GM12878 (cell line): ENCODE results near the gene CENPA. TPM values are rescaled to one million over a fixed set of nuclear protein-coding genes. Genes with fewer than 3 reads are reported as not detected.

Experiments
- ATAC-seq: fragments of 200-7000 bp; cut with Tn5 transposase; 3 replicates; pipeline ENCODE4 v1.9.1; 2020; ENCODE audit warnings: mild to moderate bottlenecking, moderate library complexity
- BruUV-seq: library from RNA; stranded (reverse); fragments of 400-500 nt; replicated peaks from 2 replicates; lab custom pipeline; 2021; lab: Mats Ljungman, UMichigan
- CTCF ChIA-PET: fragments of 300-600 bp; sonication (Branson Sonifier 250); formaldehyde crosslinking; extraction: SDS; loops from one replicate; lab custom pipeline; 2021; ENCODE audit warnings: inconsistent platforms; lab: Yijun Ruan, JAX
- POLR2A ChIA-PET: fragments of 350-600 bp; formaldehyde crosslinking; extraction: SDS; loops from one replicate; lab custom pipeline; 2021; ENCODE audit warnings: inconsistent platforms; lab: Charles Lee
- RAD21 ChIA-PET: fragments of 300-600 bp; sonication (Branson Sonifier 250); formaldehyde crosslinking; loops from one replicate; lab custom pipeline; 2023; ENCODE audit warnings: antibody characterized with exemption; ENCODE audit not compliant: unreplicated experiment; lab: Charles Lee
- SMC1A ChIA-PET: fragments of 300-600 bp; sonication (Branson Sonifier 250); formaldehyde crosslinking; loops from one replicate; lab custom pipeline; 2023; ENCODE audit not compliant: unreplicated experiment, uncharacterized antibody; lab: Charles Lee
- DNase-seq: peaks from one replicate; pipeline ENCODE4 v3.0.0-alpha.2; 2011; ENCODE audit warnings: low read depth, low spot score
- FAIRE-seq: peaks from 3 replicates; lab custom pipeline; 2011; peaks lifted over from hg19 to GRCh38; lab: Jason Lieb, UNC
- H2AFZ ChIP-seq: 2 replicates; pipeline ENCODE4 v1.6.0; 2011; ENCODE audit warnings: low read depth, low read length, control low read depth; ENCODE audit not compliant: control insufficient read depth
- H3K27ac ChIP-seq: 2 replicates; pipeline ENCODE4 v1.5.1; 2011; ENCODE audit warnings: control low read depth; ENCODE audit not compliant: control insufficient read depth, insufficient read depth
- H3K27me3 ChIP-seq, 2 experiments: replicated peaks in 1 of 2; 2 replicates each; pipeline versions ENCODE4 v1.6.0 to v1.6.1; 2011; ENCODE audit warnings: low read length in 1 of 2; ENCODE audit not compliant: control insufficient read depth in 2 of 2, insufficient read depth in 2 of 2
- H3K36me3 ChIP-seq, 2 experiments: 2 replicates each; pipeline ENCODE4 v1.5.1; 2011; ENCODE audit warnings: low read length in 1 of 2; ENCODE audit not compliant: control insufficient read depth in 2 of 2, insufficient read depth in 2 of 2
- H3K4me1 ChIP-seq: 2 replicates; pipeline ENCODE4 v1.6.1; 2011; ENCODE audit warnings: mild to moderate bottlenecking, low read length, moderate library complexity, mixed read lengths; ENCODE audit not compliant: control insufficient read depth, insufficient read depth
- H3K4me2 ChIP-seq: 2 replicates; pipeline ENCODE4 v1.6.0; 2011; ENCODE audit warnings: control low read depth; ENCODE audit not compliant: control insufficient read depth, insufficient read depth
- H3K4me3 ChIP-seq: fragments of 200-600 bp; sonication (generic); 2 replicates; pipeline ENCODE4 v1.5.1; 2016
- H3K79me2 ChIP-seq: 2 replicates; pipeline ENCODE4 v1.6.0; 2011; ENCODE audit warnings: low read length; ENCODE audit not compliant: control insufficient read depth, insufficient read depth
- H3K9ac ChIP-seq: 2 replicates; pipeline ENCODE4 v1.8.0; 2011; ENCODE audit warnings: low read length, control low read depth, mixed read lengths; ENCODE audit not compliant: control insufficient read depth, insufficient read depth
- H3K9me3 ChIP-seq: replicated peaks from 3 replicates; pipeline ENCODE4 v1.5.1; 2011; ENCODE audit warnings: mild to moderate bottlenecking, low read length; ENCODE audit not compliant: control insufficient read depth, insufficient read depth
- H4K20me1 ChIP-seq: 2 replicates; pipeline ENCODE4 v1.6.0; 2011; ENCODE audit not compliant: control insufficient read depth, insufficient read depth
- RELA ChIP-seq: fragments of 450-650 bp; IDR thresholded peaks from 2 replicates; pipeline ENCODE4 v1.8.0; 2014; ENCODE audit warnings: borderline replicate concordance; ENCODE audit not compliant: partially characterized antibody
- WGBS: methylation state at CpG from one replicate; pipeline ENCODE4 v1.1.6; 2016; ENCODE audit warnings: low lambda C conversion rate; ENCODE audit not compliant: insufficient replicate concordance, insufficient coverage; ENCODE audit errors: missing lambda C conversion rate; 5-methylcytosine and 5-hydroxymethylcytosine counted together
- in situ Hi-C: fragments of 300-500 bp; cut with MboI; formaldehyde crosslinking; loops from 9 replicates; pipeline ENCODE4 v1.14.3; 2018; ENCODE audit warnings: mixed read lengths
- intact Hi-C: fragments of 100-400 bp; cut with micrococcal nuclease; formaldehyde crosslinking; loops from one replicate; pipeline ENCODE4 v1.14.2; 2022; ENCODE audit not compliant: unreplicated experiment
- polyA plus RNA-seq, 11 experiments: library from polyadenylated mRNA; depleted of rRNA in 4 of 11; unstranded in 6 of 11; stranded (reverse) in 5 of 11; fragments of >200 nt; fragmentation: Nextera tagmentation in 4 of 11; fragmentation: Illumina TruSeq in 1 of 11; extraction: Ambion mirVana in 4 of 11; extraction: Trizol in 1 of 11; gene quantifications; 1 replicate in 1 of 11; 2 replicates in 10 of 11; pipeline versions ENCODE4 v1.2.1 to v1.2.3, GENCODE V29; 2011 to 2016; ENCODE audit warnings: inconsistent platforms in 2 of 11, missing spikeins in 2 of 11, low read depth in 1 of 11
- total RNA-seq, 4 experiments: library from RNA; depleted of rRNA in 3 of 4; stranded (reverse); fragments of >200 nt in 3 of 4; fragmentation: Illumina TruSeq in 1 of 4; extraction: Trizol in 1 of 4; gene quantifications; 2 replicates each; pipeline versions ENCODE4 v1.2.1 to v1.2.3, GENCODE V29; 2013 to 2021
- TF ChIP-seq, protein P1 (sequence below), 3 experiments: IDR thresholded peaks in 2 of 3; conservative IDR thresholded peaks in 1 of 3; 2 replicates each; pipeline ENCODE4 v1.5.1; 2011; ENCODE audit warnings: low read depth in 3 of 3, low read length in 3 of 3, mild to moderate bottlenecking in 3 of 3, control low read depth in 2 of 3, moderate library complexity in 2 of 3, inconsistent platforms in 1 of 3, mixed read lengths in 1 of 3; ENCODE audit not compliant: control insufficient read depth in 2 of 3, insufficient read depth in 1 of 3; ENCODE audit errors: extremely low read depth in 1 of 3

Gene CENPA
- total and polyA plus RNA-seq, 10 of the 15 experiments (the other 5 are each of a cell fraction or from before 2014, with no cell fraction given) = 8.1 to 66.6 (median 36.7) TPM

DNA sequence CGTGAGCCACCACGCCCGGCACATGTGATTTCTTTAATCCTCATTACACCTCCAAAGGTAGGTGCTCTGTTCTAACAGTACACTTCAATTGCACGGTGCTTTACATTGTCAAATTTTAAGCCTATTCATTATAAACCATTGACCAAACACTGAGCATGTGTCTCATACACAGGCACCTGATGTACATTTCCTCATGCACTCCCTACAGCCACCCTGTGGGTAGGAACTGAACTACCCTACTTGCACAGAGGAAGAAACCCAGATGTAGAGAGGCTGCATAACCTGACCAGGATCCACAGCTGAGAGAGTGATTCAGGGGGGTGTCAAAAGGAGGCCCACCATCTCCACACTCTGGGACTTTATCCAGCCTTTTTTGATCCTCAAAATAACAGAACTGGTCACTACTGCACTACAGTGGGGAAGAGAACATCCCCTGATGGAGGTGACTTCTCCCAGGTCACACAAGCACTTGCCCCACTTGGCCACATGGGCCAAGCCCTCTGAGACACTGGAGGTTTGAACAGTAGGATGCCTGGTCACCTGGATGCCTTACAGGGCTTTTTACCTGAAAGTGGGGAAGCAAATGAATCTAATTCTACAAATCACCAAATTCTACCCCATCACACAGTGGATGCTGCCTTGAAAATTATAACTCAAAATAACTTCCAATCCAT lies 55.2 kb downstream of the CENPA start:
- no peak for DNase-seq

More for the DNA sequence above, 55.2 kb downstream of the CENPA start:
- H3K36me3 ChIP-seq = no peaks in the 10 kb centered on the region
- no peaks in the 10 kb centered on the region for H4K20me1 ChIP-seq
- in situ Hi-C loops (loop anchor here (5.0 kb wide), 1 partner anchor 81 kb away; no protein-coding TSS in a partner anchor), intact Hi-C loops (loop anchor here (10.0 kb wide), 1 partner anchor 174 kb away; no protein-coding TSS in a partner anchor)
- H3K27me3 ChIP-seq = peaks cover 4 to 5% of the 10 kb centered on the region in 2 experiments; a peak in 3 of 4 replicates
- H3K9ac ChIP-seq = no peak overlapping the region
- no peak overlapping the region for H2AFZ ChIP-seq
- no peaks in the 10 kb centered on the region for H3K79me2 ChIP-seq
- BruUV-seq = no TSS peak
- ATAC-seq = peak; percentile 78
- H3K4me2 ChIP-seq = no peak overlapping the region
- no peak for FAIRE-seq
- POLR2A ChIA-PET = interaction anchor here (0.7 kb wide), 1 partner anchor 176 kb away, joined by 7 read pairs; no protein-coding TSS in a partner anchor
- no peak overlapping the region for H3K4me3 ChIP-seq
- WGBS = 46% methylated on average over 4 of the region's 4 CpGs
- CTCF ChIA-PET = interaction anchor here (0.6 to 1.6 kb wide), 3 partner anchors 8 to 99 kb away, joined by 3 read pairs; no protein-coding TSS in a partner anchor
- TF ChIP-seq, protein P1, sequence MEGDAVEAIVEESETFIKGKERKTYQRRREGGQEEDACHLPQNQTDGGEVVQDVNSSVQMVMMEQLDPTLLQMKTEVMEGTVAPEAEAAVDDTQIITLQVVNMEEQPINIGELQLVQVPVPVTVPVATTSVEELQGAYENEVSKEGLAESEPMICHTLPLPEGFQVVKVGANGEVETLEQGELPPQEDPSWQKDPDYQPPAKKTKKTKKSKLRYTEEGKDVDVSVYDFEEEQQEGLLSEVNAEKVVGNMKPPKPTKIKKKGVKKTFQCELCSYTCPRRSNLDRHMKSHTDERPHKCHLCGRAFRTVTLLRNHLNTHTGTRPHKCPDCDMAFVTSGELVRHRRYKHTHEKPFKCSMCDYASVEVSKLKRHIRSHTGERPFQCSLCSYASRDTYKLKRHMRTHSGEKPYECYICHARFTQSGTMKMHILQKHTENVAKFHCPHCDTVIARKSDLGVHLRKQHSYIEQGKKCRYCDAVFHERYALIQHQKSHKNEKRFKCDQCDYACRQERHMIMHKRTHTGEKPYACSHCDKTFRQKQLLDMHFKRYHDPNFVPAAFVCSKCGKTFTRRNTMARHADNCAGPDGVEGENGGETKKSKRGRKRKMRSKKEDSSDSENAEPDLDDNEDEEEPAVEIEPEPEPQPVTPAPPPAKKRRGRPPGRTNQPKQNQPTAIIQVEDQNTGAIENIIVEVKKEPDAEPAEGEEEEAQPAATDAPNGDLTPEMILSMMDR (IDR thresholded peaks at IDR 0.05 in 2 of 3, conservative IDR thresholded peaks at IDR 0.05 in 1 of 3; ENCODE audit: control insufficient read depth in 2 of 3, extremely low read depth in 1 of 3, insufficient read depth in 1 of 3, low read depth in 3 of 3, low read length in 3 of 3) = peak in 2 of 3 experiments; percentile 1 to 5; a peak in 1 of 6 replicates
- TF ChIP-seq RELA = no peak
- no peaks in the 10 kb centered on the region for H3K9me3 ChIP-seq
- no peaks in the 10 kb centered on the region for H3K4me1 ChIP-seq
- SMC1A ChIA-PET = no interaction called here
- RAD21 ChIA-PET = no interaction called here
- no peak overlapping the region for H3K27ac ChIP-seq
